ENCODE data around the gene MAPK14. TPM values are rescaled to one million over a fixed set of nuclear protein-coding genes. Genes with fewer than 3 reads are reported as not detected.

MAPK14 gene
- total and polyA plus RNA-seq, 4 donors = 16.9 to 82.7 (median 35.9) TPM

- H3K4me3 ChIP-seq (ENCODE audit: low read depth in 1 of 3, low read length in 3 of 3) = no peak overlapping the region
- H3K27me3 ChIP-seq (ENCODE audit: control insufficient read depth in 4 of 4, insufficient read depth in 4 of 4, low read length in 3 of 4) = no peaks in the 10 kb centered on the region
- H3K36me3 ChIP-seq (ENCODE audit: control insufficient read depth in 4 of 4, insufficient read depth in 3 of 4, low read depth in 1 of 4, low read length in 3 of 4) = peaks cover 2 to 10% (median 5%) of the 10 kb centered on the region in 4 donors
- TF ChIP-seq FOXA2 (IDR thresholded peaks at IDR 0.05) (no peak), REST (IDR thresholded peaks at IDR 0.05) (no peak), RAD21 (IDR thresholded peaks at IDR 0.05) (no peak), MAX (IDR thresholded peaks at IDR 0.05) (no peak), HNF4A (conservative IDR thresholded peaks at IDR 0.05) (no peak)
- H3K9me3 ChIP-seq (ENCODE audit: control insufficient read depth in 4 of 4, low read length in 3 of 4) = no peaks in the 10 kb centered on the region
- no peak overlapping the region for H3K27ac ChIP-seq (ENCODE audit: low read depth in 1 of 2, low read length in 2 of 2)
- no peak overlapping the region for H3K9ac ChIP-seq (ENCODE audit: low read depth in 1 of 2, low read length in 2 of 2)
- H3K4me1 ChIP-seq (ENCODE audit: control insufficient read depth in 4 of 4, insufficient read depth in 4 of 4, low read length in 3 of 4) = peaks cover 0 to 9% (median 3%) of the 10 kb centered on the region in 4 donors
- no peak for DNase-seq (ENCODE audit: low spot score)
- WGBS = 92% methylated on average over 16 of the region's 16 CpGs
These were observed 23.5 kb downstream of the MAPK14 start for GRCh38 chr6:36050947-36051710.

- no peak overlapping the region for H3K9ac ChIP-seq (ENCODE audit: low read depth in 1 of 2, low read length in 2 of 2)
- peaks cover 2 to 10% (median 5%) of the 10 kb centered on the region in 4 donors for H3K36me3 ChIP-seq (ENCODE audit: control insufficient read depth in 4 of 4, insufficient read depth in 3 of 4, low read depth in 1 of 4, low read length in 3 of 4)
- WGBS = 80% methylated on average over 2 of the region's 2 CpGs
- TF ChIP-seq RXRA (IDR thresholded peaks at IDR 0.05) (no peak), MAX (IDR thresholded peaks at IDR 0.05) (no peak), ATF3 (IDR thresholded peaks at IDR 0.05) (no peak), YY1 (IDR thresholded peaks at IDR 0.05) (no peak), ZBTB33 (IDR thresholded peaks at IDR 0.05) (no peak), RAD21 (IDR thresholded peaks at IDR 0.05) (no peak), HNF4G (IDR thresholded peaks at IDR 0.05) (no peak), HNF4A (conservative IDR thresholded peaks at IDR 0.05) (no peak), EGR1 (IDR thresholded peaks at IDR 0.05; ENCODE audit: low read depth in 2 of 2) (no peak), CTCF (IDR thresholded peaks at IDR 0.05; ENCODE audit: low read depth, low read length, missing input control) (no peak), NR2F2 (IDR thresholded peaks at IDR 0.05) (no peak), TAF1 (conservative IDR thresholded peaks at IDR 0.05) (no peak)
- H3K27me3 ChIP-seq (ENCODE audit: control insufficient read depth in 4 of 4, insufficient read depth in 4 of 4, low read length in 3 of 4) = no peaks in the 10 kb centered on the region
- H3K27ac ChIP-seq (ENCODE audit: low read depth in 1 of 2, low read length in 2 of 2) = no peak overlapping the region
- no peaks in the 10 kb centered on the region for H3K9me3 ChIP-seq (ENCODE audit: control insufficient read depth in 4 of 4, low read length in 3 of 4)
- peaks cover 0 to 12% (median 3%) of the 10 kb centered on the region in 4 donors for H3K4me1 ChIP-seq (ENCODE audit: control insufficient read depth in 4 of 4, insufficient read depth in 4 of 4, low read length in 3 of 4)
- DNase-seq (ENCODE audit: low spot score) = no peak
- H3K4me3 ChIP-seq (ENCODE audit: low read depth in 1 of 3, low read length in 3 of 3) = no peak overlapping the region
These were observed 24.5 kb downstream of the MAPK14 start for GRCh38 chr6:36052097-36052496.
